PC-9 (cell line): Measurements from ENCODE around the gene CDC20B.

Experiments
- EZH2 ChIP-seq: fragments of 200-600 bp; sonication (generic); IDR thresholded peaks from 2 replicates; pipeline ENCODE4 v1.8.0; 2017; ENCODE audit warnings: antibody characterized with exemption, low read depth
- TF ChIP-seq, protein P1 (sequence below): fragments of 200-600 bp; sonication (generic); conservative IDR thresholded peaks from 2 replicates; pipeline ENCODE4 v1.6.1; 2017; ENCODE audit warnings: mixed run types, antibody characterized with exemption, mild to moderate bottlenecking, moderate library complexity

DNA sequence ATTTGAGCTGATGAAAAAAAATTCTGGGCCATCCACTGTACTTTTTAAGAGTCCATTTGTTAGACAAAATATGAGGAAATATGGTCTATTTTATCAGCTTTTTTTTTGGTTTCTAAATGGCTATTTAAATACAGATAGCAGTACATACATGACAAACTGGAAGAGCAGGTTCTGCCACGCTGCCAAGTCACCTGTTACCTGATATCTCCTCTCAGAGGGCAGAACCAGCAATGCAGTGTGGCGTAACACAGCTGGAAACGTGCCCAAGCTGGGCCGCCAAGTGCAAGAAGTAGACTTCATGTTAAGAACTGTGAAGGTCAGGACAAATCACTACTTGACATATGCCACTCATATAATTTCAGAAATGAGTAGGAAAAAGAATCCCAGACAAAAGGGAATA lies 46.0 kb upstream of the CDC20B start:
- TF ChIP-seq EZH2 = no peak
- TF ChIP-seq, protein P1, sequence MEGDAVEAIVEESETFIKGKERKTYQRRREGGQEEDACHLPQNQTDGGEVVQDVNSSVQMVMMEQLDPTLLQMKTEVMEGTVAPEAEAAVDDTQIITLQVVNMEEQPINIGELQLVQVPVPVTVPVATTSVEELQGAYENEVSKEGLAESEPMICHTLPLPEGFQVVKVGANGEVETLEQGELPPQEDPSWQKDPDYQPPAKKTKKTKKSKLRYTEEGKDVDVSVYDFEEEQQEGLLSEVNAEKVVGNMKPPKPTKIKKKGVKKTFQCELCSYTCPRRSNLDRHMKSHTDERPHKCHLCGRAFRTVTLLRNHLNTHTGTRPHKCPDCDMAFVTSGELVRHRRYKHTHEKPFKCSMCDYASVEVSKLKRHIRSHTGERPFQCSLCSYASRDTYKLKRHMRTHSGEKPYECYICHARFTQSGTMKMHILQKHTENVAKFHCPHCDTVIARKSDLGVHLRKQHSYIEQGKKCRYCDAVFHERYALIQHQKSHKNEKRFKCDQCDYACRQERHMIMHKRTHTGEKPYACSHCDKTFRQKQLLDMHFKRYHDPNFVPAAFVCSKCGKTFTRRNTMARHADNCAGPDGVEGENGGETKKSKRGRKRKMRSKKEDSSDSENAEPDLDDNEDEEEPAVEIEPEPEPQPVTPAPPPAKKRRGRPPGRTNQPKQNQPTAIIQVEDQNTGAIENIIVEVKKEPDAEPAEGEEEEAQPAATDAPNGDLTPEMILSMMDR = no peak
